SK-N-SH treated with all-trans-retinoic acid at 6 μM for 48 hours (cell line): ENCODE data around the gene LMO7.

Experiments
- ATAC-seq: fragments of 200-7000 bp; cut with Tn5 transposase; 3 replicates; pipeline ENCODE4 v1.9.1; 2020; ENCODE audit warnings: mild to moderate bottlenecking, moderate library complexity
- ARNTL ChIP-seq: fragments of 450-650 bp; formaldehyde crosslinking; IDR thresholded peaks from 2 replicates; pipeline ENCODE4 v1.5.0; 2020; ENCODE audit warnings: low read depth, mild to moderate bottlenecking, moderate library complexity, borderline replicate concordance
- BACH2 ChIP-seq: fragments of 250-450 bp; sonication (Bioruptor Pico); IDR thresholded peaks from 2 replicates; pipeline ENCODE4 v1.9.0; 2021; ENCODE audit warnings: mild to moderate bottlenecking, borderline replicate concordance
- CREB5 ChIP-seq: fragments of 250-450 bp; sonication (Bioruptor Pico); IDR thresholded peaks from 2 replicates; pipeline ENCODE4 v1.5.1; 2020; ENCODE audit warnings: low read depth, mild to moderate bottlenecking, moderate library complexity
- CSDC2 ChIP-seq: fragments of 250-450 bp; sonication (Bioruptor Pico); IDR thresholded peaks from 2 replicates; pipeline ENCODE4 v1.5.0; 2020; ENCODE audit warnings: mild to moderate bottlenecking, moderate library complexity
- CSRNP3 ChIP-seq: fragments of 250-450 bp; sonication (Bioruptor Pico); IDR thresholded peaks from 2 replicates; pipeline ENCODE4 v1.5.1; 2021; ENCODE audit warnings: mild to moderate bottlenecking, moderate library complexity
- ESRRG ChIP-seq: fragments of 250-450 bp; sonication (Bioruptor Pico); IDR thresholded peaks from 2 replicates; pipeline ENCODE4 v1.6.1; 2021; ENCODE audit warnings: mild to moderate bottlenecking
- GLIS3 ChIP-seq: fragments of 250-450 bp; sonication (Bioruptor Pico); IDR thresholded peaks from 2 replicates; pipeline ENCODE4 v1.5.0; 2020; ENCODE audit warnings: mild to moderate bottlenecking, moderate library complexity
- ISL1 ChIP-seq: fragments of 250-450 bp; sonication (Bioruptor Pico); IDR thresholded peaks from 2 replicates; pipeline ENCODE4 v2.1.2; 2022; ENCODE audit warnings: mild to moderate bottlenecking, moderate library complexity
- OSR1 ChIP-seq: fragments of 250-450 bp; sonication (Bioruptor Pico); IDR thresholded peaks from 2 replicates; pipeline ENCODE4 v1.8.0; 2022; ENCODE audit warnings: moderate library complexity, mild to moderate bottlenecking, inconsistent platforms
- PATZ1 ChIP-seq: fragments of 250-450 bp; sonication (Bioruptor Pico); IDR thresholded peaks from 2 replicates; pipeline ENCODE4 v1.8.0; 2020; ENCODE audit warnings: mild to moderate bottlenecking, moderate library complexity, borderline replicate concordance
- POU6F1 ChIP-seq: fragments of 250-450 bp; sonication (Bioruptor Pico); IDR thresholded peaks from 2 replicates; pipeline ENCODE4 v1.8.0; 2021; ENCODE audit warnings: low read depth, mild to moderate bottlenecking, moderate library complexity, borderline replicate concordance
- PPARA ChIP-seq: fragments of 250-450 bp; sonication (Bioruptor Pico); IDR thresholded peaks from 2 replicates; pipeline ENCODE4 v1.5.0; 2020; ENCODE audit warnings: mild to moderate bottlenecking, borderline replicate concordance
- RARB ChIP-seq: fragments of 250-450 bp; sonication (Bioruptor Pico); IDR thresholded peaks from 2 replicates; pipeline ENCODE4 v1.8.0; 2021; ENCODE audit warnings: mild to moderate bottlenecking, moderate library complexity
- SNAI2 ChIP-seq: fragments of 250-450 bp; sonication (Bioruptor Pico); IDR thresholded peaks from 2 replicates; pipeline ENCODE4 v1.5.0; 2020; ENCODE audit warnings: mild to moderate bottlenecking, moderate library complexity
- TCF4 ChIP-seq: fragments of 250-450 bp; sonication (Bioruptor Pico); IDR thresholded peaks from 2 replicates; pipeline ENCODE4 v1.8.0; 2021; ENCODE audit warnings: mild to moderate bottlenecking, moderate library complexity, borderline replicate concordance
- TOX ChIP-seq: fragments of 250-450 bp; sonication (Bioruptor Pico); IDR thresholded peaks from 2 replicates; pipeline ENCODE4 v1.8.0; 2021; ENCODE audit warnings: mild to moderate bottlenecking, moderate library complexity, borderline replicate concordance
- TSHZ2 ChIP-seq: fragments of 250-450 bp; sonication (Bioruptor Pico); IDR thresholded peaks from 2 replicates; pipeline ENCODE4 v1.5.0; 2020; ENCODE audit warnings: mild to moderate bottlenecking, moderate library complexity
- ZC3H10 ChIP-seq: fragments of 250-450 bp; sonication (Bioruptor Pico); IDR thresholded peaks from 2 replicates; pipeline ENCODE4 v1.5.1; 2021; ENCODE audit warnings: mild to moderate bottlenecking, moderate library complexity
- ZFP3 ChIP-seq: fragments of 250-450 bp; sonication (Bioruptor Pico); IDR thresholded peaks from 2 replicates; pipeline ENCODE4 v1.5.0; 2020; ENCODE audit warnings: mild to moderate bottlenecking, moderate library complexity
- ZNF70 ChIP-seq: fragments of 450-650 bp; formaldehyde crosslinking; IDR thresholded peaks from 2 replicates; pipeline ENCODE4 v1.5.0; 2020; ENCODE audit warnings: mild to moderate bottlenecking, moderate library complexity
- ZNF8 ChIP-seq: fragments of 450-650 bp; formaldehyde crosslinking; IDR thresholded peaks from 2 replicates; pipeline ENCODE4 v1.5.0; 2020; ENCODE audit warnings: mild to moderate bottlenecking, moderate library complexity

Gene LMO7

GRCh38 chr13:75881109-75881775 lies 245.1 kb downstream of the LMO7 start (continued):
- TF ChIP-seq TSHZ2: no peak

- TF ChIP-seq CSRNP3 (CRISPR knock-in tag) (no peak), GLIS3 (no peak), TSHZ2 (no peak), ISL1 (CRISPR knock-in tag) (no peak), ZNF8 (CRISPR knock-in tag) (no peak), RARB (CRISPR knock-in tag) (no peak), ARNTL (CRISPR knock-in tag) (no peak), POU6F1 (CRISPR knock-in tag) (no peak), PATZ1 (no peak), OSR1 (CRISPR knock-in tag) (no peak), PPARA (no peak), ESRRG (CRISPR knock-in tag) (no peak), ZNF70 (CRISPR knock-in tag) (no peak), ZC3H10 (CRISPR knock-in tag) (no peak), CSDC2 (CRISPR knock-in tag) (no peak), CREB5 (CRISPR knock-in tag) (no peak), TCF4 (CRISPR knock-in tag) (no peak)
- no peak for ATAC-seq
Measured at GRCh38 chr13:75882261-75882660, 246.1 kb downstream of the LMO7 start.

- ATAC-seq: no peak
- no peak for TF ChIP-seq PATZ1
- no peak for TF ChIP-seq ZFP3 (CRISPR knock-in tag)
- TF ChIP-seq ZNF8 (CRISPR knock-in tag): no peak
- TF ChIP-seq BACH2 (CRISPR knock-in tag): no peak
- TF ChIP-seq CSDC2 (CRISPR knock-in tag): no peak
- TF ChIP-seq OSR1 (CRISPR knock-in tag): no peak
- no peak for TF ChIP-seq TOX (CRISPR knock-in tag)
- TF ChIP-seq GLIS3: no peak
- no peak for TF ChIP-seq ESRRG (CRISPR knock-in tag)
- TF ChIP-seq SNAI2 (CRISPR knock-in tag): no peak
- no peak for TF ChIP-seq TSHZ2
- TF ChIP-seq ISL1 (CRISPR knock-in tag): no peak
Measured at GRCh38 chr13:75889427-75889826, 253.3 kb downstream of the LMO7 start.
